Middle frontal gyrus (tissue), 1 donor: Measurements from ENCODE around the gene DBN1.
A peak's percentile ranks its signal among the peaks of the same experiment; 100 is the strongest.
"Not testable (repeated sequence)": the region's sequence is repeated elsewhere in the genome, so short reads cannot be mapped to it uniquely, and the experiment has no call there.

Experiments
- DNase-seq: peaks from one replicate; pipeline ENCODE4 v3.0.0-alpha.2; 2015; ENCODE audit warnings: low spot score; ENCODE audit errors: extremely low spot score

The DBN1 gene

GRCh38 chr5:177431317-177432142 lies 41.9 kb downstream of the DBN1 start:
- DNase-seq, result no peak

- DNase-seq, result no peak
Observed at GRCh38 chr5:177430972-177431316, 42.5 kb downstream of the DBN1 start.

- DNase-seq, result no peak
Observed at GRCh38 chr5:177430140-177430951, 43.1 kb downstream of the DBN1 start.

- no peak for DNase-seq
Observed at GRCh38 chr5:177429248-177430040, 44.0 kb downstream of the DBN1 start.

- no peak for DNase-seq
Observed at GRCh38 chr5:177428574-177429217, 44.7 kb downstream of the DBN1 start.

- DNase-seq, result no peak
Observed at GRCh38 chr5:177427919-177428573, 45.4 kb downstream of the DBN1 start.

- DNase-seq, result no peak
Observed at GRCh38 chr5:177427211-177427822, 46.1 kb downstream of the DBN1 start.

GRCh38 chr5:177426566-177427210 lies 46.7 kb downstream of the DBN1 start, which contains the start of gene GRK6:
Gene GRK6, plus strand, starts transcription at chr5:177426676. Its CDS starts 170 bp downstream, at chr5:177426846.
- no peak for DNase-seq

GRCh38 chr5:177425801-177426565 lies 47.5 kb downstream of the DBN1 start:
- peak; percentile 99 for DNase-seq

- no peak for DNase-seq
Observed at GRCh38 chr5:177425196-177425800, 48.1 kb downstream of the DBN1 start.

GRCh38 chr5:177423671-177424070 lies 49.8 kb downstream of the DBN1 start:
- no peak for DNase-seq

- no peak for DNase-seq
Observed at GRCh38 chr5:177421062-177421798, 52.2 kb downstream of the DBN1 start.

- DNase-seq, result not testable (repeated sequence)
Observed at GRCh38 chr5:177420472-177420871, 53.0 kb downstream of the DBN1 start.

GRCh38 chr5:177419046-177419445 lies 54.4 kb downstream of the DBN1 start:
- DNase-seq, result no peak

- not testable (repeated sequence) for DNase-seq
Observed at GRCh38 chr5:177417081-177417480, 56.4 kb downstream of the DBN1 start.

- DNase-seq, result no peak
Observed at GRCh38 chr5:177414481-177414880, 59.0 kb downstream of the DBN1 start.

- no peak for DNase-seq
Observed at GRCh38 chr5:177412603-177413233, 60.7 kb downstream of the DBN1 start.
